ENCODE results near the gene PLEKHH1.

Gene PLEKHH1

DNA sequence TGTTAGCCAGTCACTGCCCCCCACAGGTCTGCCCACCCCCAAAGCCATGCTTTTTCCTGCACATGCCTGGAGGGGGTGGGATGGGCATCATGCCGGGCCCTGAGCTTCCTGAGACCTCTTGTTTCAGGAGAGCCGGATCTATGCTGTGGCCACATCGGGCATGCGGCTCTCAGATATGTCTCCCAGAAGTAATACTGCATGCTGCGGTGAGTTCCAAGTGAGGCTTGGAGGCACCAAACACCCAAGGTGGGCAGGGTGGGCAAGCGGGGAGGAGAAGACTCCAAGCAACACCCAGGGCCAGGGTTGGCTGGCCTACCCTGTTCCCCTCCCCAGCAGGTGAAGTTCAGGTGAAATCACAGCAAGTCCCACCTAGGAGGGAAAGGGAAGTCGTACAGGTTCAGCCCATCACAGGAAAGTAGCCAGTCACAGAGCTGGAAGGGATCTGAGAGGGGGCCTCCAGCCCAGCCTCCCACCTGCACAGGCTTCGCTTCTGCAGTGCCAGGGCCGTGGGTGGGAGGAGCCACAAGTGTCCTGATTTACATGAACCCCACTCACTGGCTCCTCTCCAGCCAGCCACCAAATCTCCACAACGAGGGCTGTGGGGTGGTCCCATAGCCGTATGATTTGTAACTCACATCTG is 36.0 kb downstream of the PLEKHH1 start:
- FAIRE-seq: no peak

GRCh38 chr14:67569651-67570290 is 36.7 kb downstream of the PLEKHH1 start:
- no peak for FAIRE-seq

- no peak for FAIRE-seq
Measured at GRCh38 chr14:67570453-67570852, 37.4 kb downstream of the PLEKHH1 start.

DNA sequence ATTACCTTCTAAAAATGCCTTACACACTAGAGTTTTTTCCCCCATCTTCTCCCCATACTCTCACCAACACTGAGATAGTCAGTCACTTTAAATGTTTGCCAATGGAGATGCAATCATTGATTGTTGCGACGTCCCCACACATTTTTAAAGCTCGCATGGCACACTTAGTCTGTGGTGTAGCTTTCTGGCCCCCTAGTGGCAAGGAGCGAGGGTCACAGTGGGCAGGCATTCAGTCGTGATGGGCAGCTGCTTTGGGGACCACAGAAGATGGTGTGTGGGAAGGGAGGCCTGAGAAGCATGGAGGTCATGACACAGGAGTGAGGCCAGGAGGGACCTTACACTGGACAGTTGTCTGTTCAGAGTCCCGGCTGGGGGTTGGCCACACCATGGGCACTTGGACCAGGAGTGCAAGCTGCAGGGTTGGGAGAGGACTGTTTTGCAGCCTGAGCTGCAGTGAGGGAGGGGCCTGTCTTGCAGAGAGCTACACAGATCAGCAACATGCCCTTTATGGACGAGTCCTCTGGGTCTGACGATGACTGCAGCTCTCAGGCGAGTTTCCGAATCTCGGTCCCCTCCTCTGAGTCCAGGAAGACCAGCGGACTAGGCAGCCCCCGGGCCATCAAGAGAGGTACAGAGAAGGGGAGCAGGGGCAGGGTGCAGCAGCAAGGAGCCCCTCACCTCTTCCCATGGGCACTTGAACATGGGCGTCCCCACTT is 38.3 kb downstream of the PLEKHH1 start:
- FAIRE-seq: no peak

GRCh38 chr14:67571991-67572323 is 38.9 kb downstream of the PLEKHH1 start:
- FAIRE-seq: no peak

- FAIRE-seq: no peak
Measured at GRCh38 chr14:67572608-67573007, 39.5 kb downstream of the PLEKHH1 start.

DNA sequence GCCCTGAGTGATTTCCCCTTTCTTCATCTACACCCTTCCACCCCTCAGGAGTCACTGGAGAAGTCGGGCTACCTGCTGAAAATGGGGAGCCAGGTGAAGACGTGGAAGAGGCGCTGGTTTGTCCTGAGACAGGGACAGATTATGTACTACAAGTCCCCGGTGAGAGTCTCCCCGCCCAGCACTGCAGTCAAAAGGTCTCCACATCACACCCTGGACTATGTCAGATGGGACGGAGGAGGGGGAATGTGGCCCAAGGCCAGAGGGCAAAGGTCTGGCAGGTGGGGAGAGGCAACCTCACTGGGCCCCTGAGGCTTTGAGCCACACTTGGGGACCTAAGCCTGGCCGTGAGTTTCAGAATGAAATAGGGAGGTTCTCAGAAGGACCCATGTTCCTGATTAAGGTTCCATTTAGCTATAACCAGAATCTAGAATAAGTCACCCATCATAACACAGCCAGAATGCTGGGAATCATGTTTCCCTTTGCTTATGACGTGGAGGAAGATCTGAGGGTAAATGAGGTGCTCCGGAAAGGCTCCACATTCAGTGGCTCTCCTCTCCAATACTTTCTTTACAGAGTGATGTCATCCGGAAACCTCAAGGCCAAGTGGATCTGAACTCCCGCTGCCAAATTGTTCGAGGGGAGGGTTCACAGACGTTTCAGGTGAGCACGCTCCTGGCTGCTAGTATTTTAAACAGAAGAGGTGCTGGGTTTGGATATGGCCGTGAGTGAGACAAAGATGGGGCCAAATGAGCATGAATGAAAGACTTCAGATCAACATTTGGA is 40.3 kb downstream of the PLEKHH1 start:
- FAIRE-seq: no peak

GRCh38 chr14:67574156-67574555 is 41.1 kb downstream of the PLEKHH1 start:
- FAIRE-seq: no peak

- FAIRE-seq: no peak
Measured at GRCh38 chr14:67574806-67575205, 41.7 kb downstream of the PLEKHH1 start.

- FAIRE-seq: no peak
Measured at GRCh38 chr14:67575684-67576083, 42.6 kb downstream of the PLEKHH1 start.

DNA sequence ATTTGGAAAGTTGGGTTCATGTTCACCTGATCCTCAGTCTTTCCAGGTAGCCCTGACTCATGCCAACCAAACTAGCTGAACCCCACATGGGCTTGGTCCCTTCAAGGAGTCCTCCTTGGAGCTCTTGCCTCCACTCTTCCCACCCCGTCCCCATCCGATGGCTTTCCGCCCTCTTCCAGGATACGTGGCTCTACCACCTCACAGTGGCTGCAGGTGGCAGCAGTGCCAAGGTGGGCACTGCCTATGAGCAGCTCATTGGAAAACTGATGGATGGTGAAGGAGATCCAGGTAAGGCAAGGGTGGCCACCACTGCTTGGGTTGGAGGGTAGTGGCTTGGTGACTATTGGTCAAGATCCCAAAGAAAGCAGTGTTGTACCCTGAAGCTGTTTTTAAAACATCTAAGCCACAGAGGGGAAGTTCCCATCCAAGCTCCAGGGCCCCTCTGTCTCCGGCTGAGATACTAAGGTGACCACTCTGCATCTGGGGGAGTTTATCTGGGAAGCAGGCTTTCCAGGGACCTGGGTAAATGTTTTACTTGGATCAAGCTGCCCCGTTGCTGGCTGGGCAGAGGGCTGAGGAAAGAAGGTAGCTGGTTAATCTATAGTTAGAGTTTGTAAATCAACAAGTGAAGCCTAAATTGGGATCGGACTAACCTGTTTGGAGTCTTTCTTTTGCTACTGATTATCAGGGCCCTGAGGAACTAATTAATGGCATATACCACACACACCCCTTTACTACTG is 43.3 kb downstream of the PLEKHH1 start:
- no peak for FAIRE-seq

- FAIRE-seq: no peak
Measured at GRCh38 chr14:67577181-67577808, 44.2 kb downstream of the PLEKHH1 start.

DNA sequence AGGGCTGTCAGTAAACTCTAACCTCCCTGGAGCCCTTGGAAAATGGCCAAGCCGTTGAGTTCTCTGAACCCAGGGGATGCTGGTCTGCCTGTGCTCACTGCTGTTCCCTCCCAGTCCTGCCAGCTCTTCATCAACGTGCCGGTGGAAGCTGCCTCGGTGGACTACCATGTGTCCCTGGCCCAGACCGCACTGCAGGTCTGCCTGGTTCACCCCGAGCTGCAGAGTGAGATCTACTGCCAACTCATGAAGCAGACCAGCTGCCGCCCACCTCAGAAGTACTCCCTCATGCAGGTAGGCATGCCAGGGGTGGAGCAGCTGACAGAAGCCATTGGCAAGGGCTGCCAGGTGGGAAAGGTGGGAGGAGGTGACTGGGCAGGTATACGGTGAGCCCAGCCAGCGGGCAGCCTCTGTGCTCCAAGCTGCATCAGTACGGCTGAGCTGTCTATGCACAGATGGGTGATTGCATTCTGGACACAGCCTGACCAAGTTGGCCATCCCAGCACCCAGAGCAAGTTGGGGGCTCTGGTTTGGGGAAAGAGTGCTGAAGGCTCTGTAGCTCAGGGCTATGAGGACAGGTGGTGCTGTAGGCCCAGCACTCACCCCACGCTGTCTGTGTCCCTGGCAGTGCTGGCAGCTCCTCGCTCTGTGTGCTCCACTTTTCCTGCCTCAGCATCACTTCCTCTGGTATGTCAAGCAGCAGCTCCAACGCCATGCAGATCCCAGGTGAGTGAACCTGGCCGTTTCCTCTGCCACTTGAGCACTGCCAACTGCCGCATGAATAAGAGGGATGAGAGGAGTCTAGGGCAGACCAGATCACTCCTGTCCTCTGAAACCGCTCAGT is 45.0 kb downstream of the PLEKHH1 start:
- FAIRE-seq: no peak

DNA sequence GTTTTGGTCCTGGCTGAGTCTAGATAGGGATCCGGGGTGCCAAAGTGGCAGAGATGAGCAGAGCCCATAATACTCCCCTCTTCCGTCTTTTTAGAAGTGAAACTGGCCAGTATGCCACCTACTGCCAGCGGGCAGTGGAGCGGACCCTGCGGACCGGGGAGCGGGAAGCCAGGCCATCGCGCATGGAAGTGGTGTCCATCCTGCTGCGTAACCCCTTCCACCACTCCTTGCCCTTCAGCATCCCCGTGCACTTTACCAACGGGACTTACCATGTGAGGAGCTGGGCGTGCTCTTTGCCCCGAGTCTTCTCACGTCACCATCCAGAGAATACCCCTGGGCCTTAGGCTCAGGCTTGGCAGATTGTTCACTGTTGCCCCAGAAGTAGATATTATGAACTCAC is 46.0 kb downstream of the PLEKHH1 start:
- no peak for FAIRE-seq

DNA sequence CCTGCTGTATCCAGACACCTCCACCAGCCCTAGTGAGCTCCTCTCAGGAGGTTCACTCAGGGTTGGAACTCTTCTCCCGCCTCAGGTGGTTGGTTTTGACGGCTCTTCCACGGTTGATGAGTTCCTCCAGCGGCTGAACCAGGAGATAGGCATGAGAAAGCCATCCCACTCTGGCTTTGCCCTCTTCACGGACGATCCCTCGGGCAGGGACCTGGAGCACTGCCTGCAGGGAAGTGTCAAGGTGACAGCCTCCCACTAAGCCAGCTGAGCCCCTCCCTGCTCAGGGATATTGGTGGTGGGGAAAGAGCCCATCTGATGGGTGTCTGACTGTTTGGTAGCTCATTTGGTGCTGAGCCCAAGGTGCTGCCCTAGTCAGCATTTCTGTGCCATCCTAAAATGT is 46.5 kb downstream of the PLEKHH1 start:
- no peak for FAIRE-seq

GRCh38 chr14:67580336-67581171 is 47.5 kb downstream of the PLEKHH1 start:
- FAIRE-seq: no peak

DNA sequence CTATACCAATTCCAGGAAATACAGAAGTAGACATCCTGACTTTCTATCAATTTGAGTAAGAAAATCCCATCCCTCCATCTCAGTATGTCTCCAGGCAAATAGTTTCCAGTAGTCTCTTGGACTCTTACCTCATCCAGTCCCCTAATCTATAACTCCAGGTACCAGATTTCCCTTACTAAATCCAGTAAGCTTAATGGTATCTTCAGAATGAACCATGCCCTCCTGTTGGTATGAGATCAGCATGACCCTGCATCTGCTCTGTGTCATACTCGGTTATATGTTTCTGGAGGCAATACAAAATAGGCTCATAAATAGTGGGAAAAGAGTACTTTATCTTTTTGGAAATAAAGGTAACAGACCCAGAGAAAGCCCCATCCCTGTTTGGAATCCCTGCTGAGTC is 48.6 kb downstream of the PLEKHH1 start:
- FAIRE-seq: no peak

DNA sequence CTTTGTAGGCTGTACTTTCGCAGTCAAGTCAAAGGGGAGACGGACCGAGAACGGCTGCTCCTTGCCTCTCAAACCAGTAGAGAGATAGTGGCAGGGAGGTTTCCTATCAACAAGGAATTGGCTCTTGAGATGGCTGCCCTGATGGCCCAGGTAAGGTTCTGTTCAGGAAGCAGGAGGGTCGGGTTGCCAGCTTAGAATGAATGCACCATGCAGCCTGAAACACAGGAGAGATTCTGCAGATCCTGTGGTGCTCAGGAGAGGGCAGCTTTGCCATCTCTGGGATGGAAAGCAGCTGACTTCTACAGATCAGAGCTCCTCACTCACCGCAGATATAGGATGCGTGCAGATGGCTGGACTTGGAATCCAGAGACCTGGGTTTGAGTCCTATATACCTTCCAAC is 49.0 kb downstream of the PLEKHH1 start:
- no peak for FAIRE-seq

DNA sequence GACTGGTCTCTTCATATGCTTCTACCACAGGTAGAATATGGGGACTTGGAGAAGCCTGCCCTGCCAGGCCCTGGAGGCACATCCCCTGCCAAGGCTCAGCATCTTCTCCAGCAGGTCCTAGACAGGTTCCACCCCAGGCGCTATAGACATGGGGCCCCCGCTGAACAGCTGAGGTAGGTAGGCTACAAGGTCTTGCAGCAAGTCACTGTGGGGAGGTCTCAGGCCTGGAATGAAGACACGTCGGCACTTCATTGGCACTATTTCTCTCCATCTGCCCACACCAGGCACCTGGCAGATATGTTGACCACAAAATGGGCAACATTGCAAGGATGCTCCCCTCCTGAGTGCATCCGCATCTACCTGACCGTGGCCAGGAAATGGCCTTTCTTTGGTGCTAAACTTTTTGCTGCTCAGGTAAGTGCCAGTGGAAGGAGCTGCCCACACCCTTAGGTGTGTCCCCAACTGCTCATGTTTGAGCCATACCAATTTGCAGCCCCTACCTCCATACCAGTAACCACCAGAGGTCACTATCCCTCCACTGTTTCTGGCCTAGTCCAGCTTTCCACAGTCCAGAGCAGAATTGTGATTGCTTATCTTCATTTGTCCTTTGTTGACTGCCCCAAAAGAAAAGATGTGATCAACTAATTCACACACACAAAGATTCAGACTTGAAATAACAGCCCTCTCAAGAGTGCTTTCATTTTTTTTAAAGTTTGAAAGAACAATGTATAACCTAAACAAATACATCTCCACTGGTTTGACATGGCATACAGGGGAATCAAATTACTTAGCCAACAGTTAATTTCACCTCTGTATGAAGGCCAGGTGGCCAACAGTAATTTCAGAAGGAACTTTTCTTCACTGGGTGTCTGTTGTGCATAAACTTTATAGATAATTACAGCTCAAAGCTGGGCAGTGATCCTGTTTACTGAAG is 50.9 kb downstream of the PLEKHH1 start:
- FAIRE-seq: peak; percentile 56

All from A204.1 (cell line).